H9 (cell line): Measurements from ENCODE around the gene DENND1A. TPM values are rescaled to one million over a fixed set of nuclear protein-coding genes. Genes with fewer than 3 reads are reported as not detected.

Source experiments
- DNase-seq: peaks from one replicate; pipeline ENCODE4 v3.0.0-alpha.2; 2017
- H2AFZ ChIP-seq: one replicate; pipeline ENCODE4 v1.6.1; 2013; ENCODE audit warnings: mild to moderate bottlenecking, low read length, control low read depth, moderate library complexity
- H2AK5ac ChIP-seq: 2 replicates; pipeline ENCODE4 v1.6.1; 2013; ENCODE audit warnings: low read length, control low read depth, mixed read lengths; ENCODE audit not compliant: insufficient read length
- H2BK120ac ChIP-seq: one replicate; pipeline ENCODE4 v1.6.1; 2013; ENCODE audit warnings: low read depth, mild to moderate bottlenecking, low read length, control low read depth, inconsistent platforms; ENCODE audit not compliant: poor library complexity, severe bottlenecking
- H2BK12ac ChIP-seq: 2 replicates; pipeline ENCODE4 v1.6.1; 2013; ENCODE audit warnings: low read length, control low read depth, mixed read lengths, low read depth; ENCODE audit not compliant: insufficient read length
- H2BK15ac ChIP-seq: 2 replicates; pipeline ENCODE4 v1.6.1; 2013; ENCODE audit warnings: low read depth, low read length, control low read depth
- H2BK20ac ChIP-seq: one replicate; pipeline ENCODE4 v1.6.1; 2013; ENCODE audit warnings: low read depth, mild to moderate bottlenecking, low read length, control low read depth, inconsistent platforms; ENCODE audit not compliant: poor library complexity, severe bottlenecking
- H2BK5ac ChIP-seq: 2 replicates; pipeline ENCODE4 v1.6.1; 2013; ENCODE audit warnings: low read length, control low read depth, mixed read lengths; ENCODE audit not compliant: insufficient read length
- H3K14ac ChIP-seq: 2 replicates; pipeline ENCODE4 v1.6.1; 2013; ENCODE audit warnings: low read length, control low read depth; ENCODE audit not compliant: insufficient read depth
- H3K18ac ChIP-seq: 2 replicates; pipeline ENCODE4 v1.6.1; 2013; ENCODE audit warnings: low read depth, mild to moderate bottlenecking, mixed read lengths, low read length, control low read depth; ENCODE audit not compliant: insufficient read length
- H3K23ac ChIP-seq: 2 replicates; pipeline ENCODE4 v1.6.1; 2013; ENCODE audit warnings: low read length, control low read depth, mixed read lengths, low read depth; ENCODE audit not compliant: insufficient read length
- H3K23me2 ChIP-seq: 2 replicates; pipeline ENCODE4 v1.6.1; 2013; ENCODE audit warnings: low read depth, mild to moderate bottlenecking, mixed read lengths, low read length, control low read depth; ENCODE audit not compliant: insufficient read length, poor library complexity, severe bottlenecking
- H3K27ac ChIP-seq: 2 replicates; pipeline ENCODE4 v1.5.1; 2013; ENCODE audit warnings: low read length, control low read depth, mixed read lengths, low read depth; ENCODE audit not compliant: insufficient read length
- H3K27me3 ChIP-seq: 2 replicates; pipeline ENCODE4 v1.6.1; 2013; ENCODE audit warnings: low read length, control low read depth, inconsistent platforms; ENCODE audit not compliant: insufficient read depth
- H3K4ac ChIP-seq: 2 replicates; pipeline ENCODE4 v1.6.1; 2013; ENCODE audit warnings: low read depth, mild to moderate bottlenecking, control low read depth, inconsistent platforms, low read length, moderate library complexity
- H3K4me1 ChIP-seq: 2 replicates; pipeline ENCODE4 v1.6.1; 2013; ENCODE audit warnings: low read length, control low read depth, inconsistent platforms; ENCODE audit not compliant: insufficient read depth
- H3K4me2 ChIP-seq: 2 replicates; pipeline ENCODE4 v1.6.1; 2013; ENCODE audit warnings: low read length, control low read depth, mixed read lengths; ENCODE audit not compliant: insufficient read length, insufficient read depth
- H3K56ac ChIP-seq: 2 replicates; pipeline ENCODE4 v1.6.1; 2013; ENCODE audit warnings: low read depth, mild to moderate bottlenecking, mixed read lengths, low read length, control low read depth; ENCODE audit not compliant: insufficient read length
- H3K79me1 ChIP-seq: 2 replicates; pipeline ENCODE4 v1.6.1; 2013; ENCODE audit warnings: low read depth, mild to moderate bottlenecking, moderate library complexity, low read length, control low read depth, inconsistent platforms; ENCODE audit not compliant: insufficient read depth, poor library complexity, severe bottlenecking
- H3K79me2 ChIP-seq: 2 replicates; pipeline ENCODE4 v1.6.1; 2013; ENCODE audit warnings: low read length, control low read depth, inconsistent platforms; ENCODE audit not compliant: insufficient read depth
- H3K9ac ChIP-seq: 2 replicates; pipeline ENCODE4 v1.6.1; 2013; ENCODE audit warnings: low read length, control low read depth, mixed read lengths; ENCODE audit not compliant: insufficient read length; ENCODE audit errors: extremely low read depth
- H3K9me3 ChIP-seq: one replicate; pipeline ENCODE4 v1.6.1; 2013; ENCODE audit warnings: low read depth, low read length, inconsistent platforms; ENCODE audit not compliant: control insufficient read depth
- H3T11ph ChIP-seq: one replicate; pipeline ENCODE4 v1.6.1; 2013; ENCODE audit warnings: mild to moderate bottlenecking, low read length, control low read depth, inconsistent platforms
- H4K20me1 ChIP-seq: one replicate; pipeline ENCODE4 v1.6.1; 2013; ENCODE audit not compliant: control insufficient read depth, insufficient read length, insufficient read depth
- H4K5ac ChIP-seq: 2 replicates; pipeline ENCODE4 v1.6.1; 2013; ENCODE audit warnings: low read depth, mild to moderate bottlenecking, mixed read lengths, low read length, control low read depth; ENCODE audit not compliant: insufficient read length
- H4K8ac ChIP-seq: replicated peaks from 2 replicates; pipeline ENCODE4 v1.6.1; 2013; ENCODE audit warnings: low read length, control low read depth, mixed read lengths, low read depth; ENCODE audit not compliant: insufficient read length
- H4K91ac ChIP-seq: 2 replicates; pipeline ENCODE4 v1.6.1; 2013; ENCODE audit warnings: low read depth, mild to moderate bottlenecking, moderate library complexity, mixed read lengths, low read length, control low read depth; ENCODE audit not compliant: insufficient read length
- H3K27ac Mint-ChIP-seq, 3 experiments: 2 replicates in 2 of 3; 3 replicates in 1 of 3; pipeline ENCODE4 v1.8.0; 2020 to 2021; ENCODE audit warnings: mixed read lengths in 3 of 3, mild to moderate bottlenecking in 1 of 3, moderate library complexity in 1 of 3
- H3K27me3 Mint-ChIP-seq: 2 replicates; pipeline ENCODE4 v1.8.0; 2021; ENCODE audit warnings: low read depth, mild to moderate bottlenecking, moderate library complexity, mixed read lengths
- H3K36me3 Mint-ChIP-seq, 3 experiments: 2 replicates in 2 of 3; 3 replicates in 1 of 3; pipeline ENCODE4 v1.8.0; 2020 to 2021; ENCODE audit warnings: low read depth in 3 of 3, mixed read lengths in 3 of 3; ENCODE audit not compliant: insufficient read depth in 1 of 3
- H3K4me1 Mint-ChIP-seq, 2 experiments: 2 replicates each; pipeline ENCODE4 v1.8.0; 2020; ENCODE audit warnings: mixed read lengths in 2 of 2
- H3K4me3 Mint-ChIP-seq, 2 experiments: 2 replicates in 1 of 2; 3 replicates in 1 of 2; pipeline ENCODE4 v1.8.0; 2020 to 2021; ENCODE audit warnings: mild to moderate bottlenecking in 2 of 2, mixed read lengths in 2 of 2, moderate library complexity in 1 of 2
- H3K9me3 Mint-ChIP-seq, 2 experiments: 2 replicates in 1 of 2; 3 replicates in 1 of 2; pipeline ENCODE4 v1.8.0; 2020; ENCODE audit warnings: mild to moderate bottlenecking in 2 of 2, mixed read lengths in 2 of 2, moderate library complexity in 1 of 2
- WGBS: extraction: QIAGEN DNeasy Blood & Tissue Kit; methylation state at CpG from one replicate; pipeline ENCODE4 v1.1.7; 2013; ENCODE audit warnings: missing lambda C conversion rate, low lambda C conversion rate, mixed read lengths; ENCODE audit not compliant: insufficient read length; ENCODE audit errors: extremely low coverage; 5-methylcytosine and 5-hydroxymethylcytosine counted together
- total RNA-seq: library from RNA; stranded (reverse); gene quantifications from 2 replicates; pipeline ENCODE4 v1.2.1, GENCODE V29; 2021
- TF ChIP-seq, protein P1 (sequence below): fragments of 200-600 bp; sonication (generic); conservative IDR thresholded peaks from 3 replicates; pipeline ENCODE4 v1.8.0; 2021; ENCODE audit warnings: antibody characterized with exemption, mild to moderate bottlenecking

Gene DENND1A
- total RNA-seq, 1 experiment from 2014 or later = 20.4 TPM

DNA sequence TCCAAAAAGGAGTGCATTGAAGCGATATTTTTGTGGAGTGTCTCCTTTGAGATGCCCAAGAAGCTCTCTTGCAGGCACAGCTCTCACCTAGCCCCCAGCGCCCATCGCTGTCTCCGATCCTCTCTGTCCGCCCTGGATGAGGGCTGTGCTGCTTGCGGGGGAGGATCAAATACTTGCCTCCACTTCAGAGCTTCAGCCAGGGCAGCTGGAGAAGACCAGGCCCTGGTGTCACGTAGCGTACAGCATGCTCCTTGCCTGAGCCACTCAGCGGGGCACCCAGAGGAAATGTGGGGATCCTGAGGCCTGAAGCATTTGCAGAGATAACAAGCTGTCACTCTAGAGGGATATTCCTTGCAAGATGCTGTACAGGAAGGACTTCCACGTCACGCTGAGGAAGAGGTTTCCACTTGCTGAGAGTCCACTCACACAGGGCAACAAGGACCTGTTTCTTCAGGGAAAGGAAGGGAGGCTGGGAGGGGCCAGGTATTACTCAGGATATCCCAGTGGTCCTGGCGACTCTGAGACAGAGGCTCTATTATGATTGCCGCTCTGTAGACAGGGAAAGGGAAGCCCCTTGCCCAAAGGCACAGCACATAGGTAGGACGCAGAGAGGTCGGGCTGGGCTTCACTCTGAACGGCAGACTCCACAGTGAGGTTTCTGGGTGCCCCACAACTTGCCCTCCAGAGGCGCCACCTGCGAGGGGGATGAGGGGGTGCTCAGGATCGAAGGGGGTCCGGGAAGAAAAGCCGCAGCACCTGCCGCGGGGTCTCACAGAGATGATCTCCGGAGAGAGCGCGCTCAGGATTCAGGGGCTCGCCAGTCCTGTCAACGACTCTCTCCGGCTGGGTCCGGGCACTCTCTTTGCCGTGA, 510.0 kb downstream of the DENND1A start:
- H3K27ac Mint-ChIP-seq = peak overlapping the region in 2 of 3 experiments; percentile 44 to 52; a peak in 2 of 7 replicates
- peaks cover 0 to 6% (median 0%) of the 10 kb centered on the region in 3 experiments; a peak in 3 of 7 replicates for H3K36me3 Mint-ChIP-seq
- H3K79me1 ChIP-seq = no peaks in the 10 kb centered on the region
- H2BK20ac ChIP-seq = no peak overlapping the region
- H4K20me1 ChIP-seq = no peaks in the 10 kb centered on the region
- no peak overlapping the region for H2BK12ac ChIP-seq
- H3K23ac ChIP-seq = no peak overlapping the region
- H3K27ac ChIP-seq = no peak overlapping the region
- no peak overlapping the region for H2BK15ac ChIP-seq
- H3K14ac ChIP-seq = no peak overlapping the region
- no peak overlapping the region for H4K91ac ChIP-seq
- DNase-seq = no peak
- H3K4me3 Mint-ChIP-seq = no peak overlapping the region
- H3T11ph ChIP-seq = no peak overlapping the region
- TF ChIP-seq, protein P1, sequence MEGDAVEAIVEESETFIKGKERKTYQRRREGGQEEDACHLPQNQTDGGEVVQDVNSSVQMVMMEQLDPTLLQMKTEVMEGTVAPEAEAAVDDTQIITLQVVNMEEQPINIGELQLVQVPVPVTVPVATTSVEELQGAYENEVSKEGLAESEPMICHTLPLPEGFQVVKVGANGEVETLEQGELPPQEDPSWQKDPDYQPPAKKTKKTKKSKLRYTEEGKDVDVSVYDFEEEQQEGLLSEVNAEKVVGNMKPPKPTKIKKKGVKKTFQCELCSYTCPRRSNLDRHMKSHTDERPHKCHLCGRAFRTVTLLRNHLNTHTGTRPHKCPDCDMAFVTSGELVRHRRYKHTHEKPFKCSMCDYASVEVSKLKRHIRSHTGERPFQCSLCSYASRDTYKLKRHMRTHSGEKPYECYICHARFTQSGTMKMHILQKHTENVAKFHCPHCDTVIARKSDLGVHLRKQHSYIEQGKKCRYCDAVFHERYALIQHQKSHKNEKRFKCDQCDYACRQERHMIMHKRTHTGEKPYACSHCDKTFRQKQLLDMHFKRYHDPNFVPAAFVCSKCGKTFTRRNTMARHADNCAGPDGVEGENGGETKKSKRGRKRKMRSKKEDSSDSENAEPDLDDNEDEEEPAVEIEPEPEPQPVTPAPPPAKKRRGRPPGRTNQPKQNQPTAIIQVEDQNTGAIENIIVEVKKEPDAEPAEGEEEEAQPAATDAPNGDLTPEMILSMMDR = no peak
- no peak overlapping the region for H4K5ac ChIP-seq
- no peak overlapping the region for H2BK5ac ChIP-seq
- H3K23me2 ChIP-seq = no peaks in the 10 kb centered on the region
- WGBS = no CpG with 5 or more reads among the region's 31 CpGs
- no peaks in the 10 kb centered on the region for H3K27me3 ChIP-seq
- no peak overlapping the region for H3K18ac ChIP-seq
- H3K4me1 Mint-ChIP-seq = peaks cover 41 to 55% of the 10 kb centered on the region in 2 experiments
- H3K9me3 ChIP-seq = no peaks in the 10 kb centered on the region
- no peak overlapping the region for H3K4me2 ChIP-seq
- no peak overlapping the region for H2BK120ac ChIP-seq
- no peak overlapping the region for H2AFZ ChIP-seq
- no peak overlapping the region for H2AK5ac ChIP-seq
- H4K8ac ChIP-seq = no peak overlapping the region
- no peak overlapping the region for H3K56ac ChIP-seq
- H3K4ac ChIP-seq = no peak overlapping the region
- H3K4me1 ChIP-seq = peaks cover 2% of the 10 kb centered on the region; the same call in 1 of the 2 replicates
- no peak overlapping the region for H3K9ac ChIP-seq
- no peaks in the 10 kb centered on the region for H3K79me2 ChIP-seq
- no peaks in the 10 kb centered on the region for H3K9me3 Mint-ChIP-seq
- H3K27me3 Mint-ChIP-seq = no peaks in the 10 kb centered on the region; the same call in 1 of the 2 replicates
